Cardiac muscle cell (in vitro differentiated cells and primary cell): ENCODE measurements around the gene RAB4B. TPM values are rescaled to one million over a fixed set of nuclear protein-coding genes. Genes with fewer than 3 reads are reported as not detected.

Source experiments
- DNase-seq, 2 donors: peaks; one replicate each; pipeline versions ENCODE4 v3.0.0 to v3.0.0-alpha.2; 2010 to 2017; ENCODE audit warnings: low read depth in 1 of 2, low spot score in 1 of 2
- H3K27ac ChIP-seq: fragments of 200-600 bp; sonication (generic); 2 replicates; pipeline ENCODE4 v1.5.1; 2016
- H3K27me3 ChIP-seq: fragments of 200-600 bp; sonication (generic); 2 replicates; pipeline ENCODE4 v1.6.0; 2016; ENCODE audit warnings: control low read depth
- H3K36me3 ChIP-seq: fragments of 200-600 bp; sonication (generic); 2 replicates; pipeline ENCODE4 v1.5.1; 2016; ENCODE audit warnings: control low read depth
- H3K4me1 ChIP-seq: fragments of 200-600 bp; sonication (generic); 2 replicates; pipeline ENCODE4 v1.8.1; 2017; ENCODE audit warnings: low read depth, mild to moderate bottlenecking, mixed run types
- H3K4me3 ChIP-seq: fragments of 200-600 bp; sonication (generic); 2 replicates; pipeline ENCODE4 v1.5.1; 2016; ENCODE audit warnings: mild to moderate bottlenecking
- H3K9me3 ChIP-seq: fragments of 200-600 bp; sonication (generic); 2 replicates; pipeline ENCODE4 v1.5.1; 2017; ENCODE audit warnings: low read depth, mild to moderate bottlenecking, control low read depth
- CTCF ChIP-seq: IDR thresholded peaks from 2 replicates; pipeline ENCODE4 v1.5.1; 2012; ENCODE audit warnings: low read depth, mild to moderate bottlenecking, low read length
- polyA plus RNA-seq: library from polyadenylated mRNA; unstranded; fragments of >200 nt; fragmentation: Nextera tagmentation; extraction: Ambion mirVana; gene quantifications from 2 replicates; pipeline ENCODE4 v1.2.1, GENCODE V29; 2016
- total RNA-seq: library from RNA; depleted of rRNA; stranded (reverse); fragments of >200 nt; gene quantifications from 2 replicates; pipeline ENCODE4 v1.2.3, GENCODE V29; 2016

RAB4B gene
- total and polyA plus RNA-seq, 2 experiments from 2014 or later: 15.8 to 38.9 TPM

- Histone ChIP-seq H3K27me3 (no peaks in the 10 kb centered on the region), H3K4me1 (no peaks in the 10 kb centered on the region), H3K36me3 (peaks cover 10% of the 10 kb centered on the region), H3K9me3 (no peaks in the 10 kb centered on the region), H3K27ac (no peak overlapping the region), H3K4me3 (no peak overlapping the region)
- TF ChIP-seq CTCF: no peak
- DNase-seq: no peak
These were observed 36.3 kb upstream of the RAB4B start for GRCh38 chr19:40741527-40742390.

GRCh38 chr19:40742477-40742876 lies 35.6 kb upstream of the RAB4B start:
- H3K9me3 ChIP-seq: no peaks in the 10 kb centered on the region
- no peak for DNase-seq
- H3K36me3 ChIP-seq: peaks cover 5% of the 10 kb centered on the region
- no peaks in the 10 kb centered on the region for H3K27me3 ChIP-seq
- H3K4me3 ChIP-seq: no peak overlapping the region
- TF ChIP-seq CTCF: no peak
- no peak overlapping the region for H3K27ac ChIP-seq
- H3K4me1 ChIP-seq: no peaks in the 10 kb centered on the region

GRCh38 chr19:40742886-40743285 lies 35.2 kb upstream of the RAB4B start:
- Histone ChIP-seq H3K4me3 (no peak overlapping the region), H3K36me3 (peaks cover 3% of the 10 kb centered on the region), H3K27ac (no peak overlapping the region), H3K27me3 (no peaks in the 10 kb centered on the region), H3K9me3 (no peaks in the 10 kb centered on the region), H3K4me1 (no peaks in the 10 kb centered on the region)
- no peak for TF ChIP-seq CTCF
- DNase-seq: no peak

GRCh38 chr19:40743926-40744325 lies 34.1 kb upstream of the RAB4B start:
- no peaks in the 10 kb centered on the region for H3K9me3 ChIP-seq
- peaks cover 3% of the 10 kb centered on the region for H3K36me3 ChIP-seq
- H3K27me3 ChIP-seq: no peaks in the 10 kb centered on the region
- DNase-seq: no peak
- peaks cover 6% of the 10 kb centered on the region for H3K4me1 ChIP-seq
- no peak overlapping the region for H3K27ac ChIP-seq
- no peak for TF ChIP-seq CTCF
- no peak overlapping the region for H3K4me3 ChIP-seq

- no peaks in the 10 kb centered on the region for H3K9me3 ChIP-seq
- H3K27ac ChIP-seq: peak overlapping the region; percentile 79
- TF ChIP-seq CTCF: no peak
- no peaks in the 10 kb centered on the region for H3K27me3 ChIP-seq
- H3K4me3 ChIP-seq: no peak overlapping the region
- no peaks in the 10 kb centered on the region for H3K36me3 ChIP-seq
- peak in 1 of 2 donors; percentile 14 for DNase-seq
- H3K4me1 ChIP-seq: peaks cover 14% of the 10 kb centered on the region
These were observed 33.3 kb upstream of the RAB4B start for GRCh38 chr19:40744554-40745401.
